Neural progenitor cell (in vitro differentiated cells): ENCODE measurements around the gene HDLBP.

Experiments used
- EZH2 ChIP-seq: fragments of 200-600 bp; sonication (generic); IDR thresholded peaks from 2 replicates; pipeline ENCODE4 v1.6.1; 2017; ENCODE audit warnings: antibody characterized with exemption, mild to moderate bottlenecking, moderate library complexity
- EZH2phosphoT487 ChIP-seq: fragments of 200-600 bp; sonication (generic); IDR thresholded peaks from 2 replicates; pipeline ENCODE4 v1.6.1; 2017; ENCODE audit warnings: antibody characterized with exemption

GRCh38 chr2:241265506-241265905 is 50.0 kb downstream of the HDLBP start:
- TF ChIP-seq EZH2phosphoT487 (no peak), EZH2 (no peak)
